ENCODE data around the gene NEK11. TPM values are rescaled to one million over a fixed set of nuclear protein-coding genes. Genes with fewer than 3 reads are reported as not detected.

NEK11 gene
- total RNA-seq, 2 experiments from 2014 or later = 1.6 to 4.2 TPM

DNA sequence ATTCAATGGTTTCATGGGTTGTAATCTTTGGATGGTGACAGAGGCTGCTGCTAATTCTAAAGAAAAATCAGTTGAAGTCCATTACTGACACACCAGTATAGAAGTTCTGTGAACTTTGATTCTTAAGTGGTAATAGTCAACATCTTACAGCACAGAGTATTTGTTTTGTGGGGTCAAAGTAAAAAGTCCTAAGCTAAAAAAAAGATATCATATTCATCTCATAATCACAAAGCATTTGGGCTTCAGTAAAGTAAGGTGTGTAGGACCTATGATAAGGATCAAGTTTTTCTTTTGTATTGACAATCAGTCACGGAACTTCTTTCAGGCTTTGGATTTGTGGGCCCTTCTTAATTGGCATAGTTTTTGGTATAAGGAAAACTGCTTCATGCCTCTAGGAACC, 1.1 kb upstream of the NEK11 start:
- H3K27me3 ChIP-seq (ENCODE audit: control insufficient read depth in 1 of 2, insufficient read depth in 2 of 2, low read length in 2 of 2) = no peaks in the 10 kb centered on the region
- Mint-ChIP-seq H3K9me3 (no peaks in the 10 kb centered on the region), H3K4me3 (peak overlapping the region; percentile 93), H3K27me3 (no peaks in the 10 kb centered on the region), H3K36me3 (ENCODE audit: low read depth) (peaks cover 60% of the 10 kb centered on the region), H3K4me1 (ENCODE audit: low read depth) (peaks cover 62% of the 10 kb centered on the region), H3K27ac (peak overlapping the region; percentile 94)
- H3K36me3 ChIP-seq (ENCODE audit: insufficient read depth, low read length) = peaks cover 28% of the 10 kb centered on the region
- H3K9me3 ChIP-seq (ENCODE audit: control insufficient read depth in 1 of 2, insufficient read depth in 1 of 2, low read length in 2 of 2) = no peaks in the 10 kb centered on the region
- intact Hi-C loops (cut with DNase I, micrococcal nuclease) = loop anchor here (5.0 to 10.0 kb wide), 4 partner anchors 281 to 1392 kb away; partner anchors contain the start of genes DNAJC13 (in 1 of the 2), MRPL3 (in 1 of the 2), NUDT16 (in 1 of the 2) and PIK3R4 (in 1 of the 2)
- H3K4me3 ChIP-seq (ENCODE audit: low read length) = peak overlapping the region; percentile 66
- POLR2A ChIA-PET = interaction anchor here (1.4 to 4.3 kb wide), 4 partner anchors 11 to 356 kb away, joined by 5 to 32 read pairs (median 18); partner anchors contain the start of genes ATP2C1 and NUDT16
- no peak for TF ChIP-seq CTCF (IDR thresholded peaks at IDR 0.05)
- CTCF ChIA-PET = interaction anchor here (1.6 kb wide), 1 partner anchor 133 kb away, joined by 5 read pairs; no protein-coding TSS in a partner anchor
- ATAC-seq (ENCODE audit: poor library complexity) (no peak), DNase-seq (no peak)
- no peak overlapping the region for H3K27ac ChIP-seq (ENCODE audit: low read depth in 1 of 2, low read length in 2 of 2)
- H3K4me1 ChIP-seq (ENCODE audit: insufficient read depth, low read length) = peaks cover 30% of the 10 kb centered on the region

- Histone ChIP-seq H3K36me3 (ENCODE audit: insufficient read depth, low read length) (peaks cover 9% of the 10 kb centered on the region), H3K9me3 (ENCODE audit: control insufficient read depth in 1 of 2, insufficient read depth in 1 of 2, low read length in 2 of 2) (no peaks in the 10 kb centered on the region), H3K27me3 (ENCODE audit: control insufficient read depth in 1 of 2, insufficient read depth in 2 of 2, low read length in 2 of 2) (no peaks in the 10 kb centered on the region), H3K27ac (ENCODE audit: low read depth in 1 of 2, low read length in 2 of 2) (no peak overlapping the region), H3K4me1 (ENCODE audit: insufficient read depth, low read length) (peaks cover 18% of the 10 kb centered on the region), H3K4me3 (ENCODE audit: low read length) (no peak overlapping the region)
- peaks cover 36% of the 10 kb centered on the region for H3K4me1 Mint-ChIP-seq (ENCODE audit: low read depth)
- ATAC-seq (ENCODE audit: poor library complexity) (no peak), DNase-seq (no peak)
- TF ChIP-seq CTCF (IDR thresholded peaks at IDR 0.05) = no peak
- ChIA-PET CTCF (no interaction called here), POLR2A (interaction anchor here (1.3 kb wide), 1 partner anchor 12 kb away, joined by 3 read pairs; no protein-coding TSS in a partner anchor)
- no peaks in the 10 kb centered on the region for H3K9me3 Mint-ChIP-seq
- no peak overlapping the region for H3K27ac Mint-ChIP-seq
- intact Hi-C loops (cut with DNase I, micrococcal nuclease) = loop anchor here (5.0 to 10.0 kb wide), 4 partner anchors 284 to 1388 kb away; partner anchors contain the start of genes DNAJC13 (in 1 of the 2), MRPL3 (in 1 of the 2), NUDT16 (in 1 of the 2) and PIK3R4 (in 1 of the 2)
- H3K27me3 Mint-ChIP-seq = no peaks in the 10 kb centered on the region
- peaks cover 34% of the 10 kb centered on the region for H3K36me3 Mint-ChIP-seq (ENCODE audit: low read depth)
- peak overlapping the region; percentile 11 for H3K4me3 Mint-ChIP-seq
Observed at GRCh38 chr3:131028844-131029243, 2.2 kb downstream of the NEK11 start.

- DNase-seq (no peak), ATAC-seq (ENCODE audit: poor library complexity) (no peak)
- Histone ChIP-seq H3K4me1 (ENCODE audit: insufficient read depth, low read length) (peaks cover 8% of the 10 kb centered on the region), H3K4me3 (ENCODE audit: low read length) (no peak overlapping the region), H3K9me3 (ENCODE audit: control insufficient read depth in 1 of 2, insufficient read depth in 1 of 2, low read length in 2 of 2) (no peaks in the 10 kb centered on the region), H3K36me3 (ENCODE audit: insufficient read depth, low read length) (no peaks in the 10 kb centered on the region), H3K27me3 (ENCODE audit: control insufficient read depth in 1 of 2, insufficient read depth in 2 of 2, low read length in 2 of 2) (no peaks in the 10 kb centered on the region), H3K27ac (ENCODE audit: low read depth in 1 of 2, low read length in 2 of 2) (no peak overlapping the region)
- Mint-ChIP-seq H3K27me3 (no peaks in the 10 kb centered on the region), H3K9me3 (no peaks in the 10 kb centered on the region), H3K4me1 (ENCODE audit: low read depth) (peaks cover 9% of the 10 kb centered on the region), H3K27ac (no peak overlapping the region), H3K36me3 (ENCODE audit: low read depth) (peaks cover 8% of the 10 kb centered on the region), H3K4me3 (no peak overlapping the region)
- no peak for TF ChIP-seq CTCF (IDR thresholded peaks at IDR 0.05)
- POLR2A ChIA-PET = no interaction called here
- CTCF ChIA-PET = interaction anchor here (0.7 to 2.7 kb wide), 3 partner anchors 8 to 1311 kb away, joined by 3 to 9 read pairs (median 3); no protein-coding TSS in a partner anchor
- intact Hi-C loops (cut with DNase I, micrococcal nuclease) = loop anchor here (2.0 to 5.0 kb wide), 6 partner anchors 351 to 1366 kb away; partner anchors contain the start of gene NUDT16 (in 1 of the 2)
Observed at GRCh38 chr3:131031660-131032059, 5.0 kb downstream of the NEK11 start.

All from CD4-positive, alpha-beta T cell (primary cell).